K562 (cell line): ENCODE data around the gene TEX9. TPM values are rescaled to one million over a fixed set of nuclear protein-coding genes. Genes with fewer than 3 reads are reported as not detected.

ENCODE experiments used
- BRF1 ChIP-seq: IDR thresholded peaks from 3 replicates; pipeline ENCODE4 v1.6.1; 2011; ENCODE audit warnings: borderline replicate concordance, mild to moderate bottlenecking; ENCODE audit not compliant: insufficient read length; ENCODE audit errors: extremely low read depth
- CCNT2 ChIP-seq: IDR thresholded peaks from 2 replicates; pipeline ENCODE4 v1.6.1; 2011; ENCODE audit warnings: borderline replicate concordance, low read depth, mild to moderate bottlenecking, moderate library complexity, mixed read lengths, low read length; ENCODE audit not compliant: insufficient read length; ENCODE audit errors: extremely low read depth
- CEBPG ChIP-seq, 3 experiments: fragments of 200-800 bp in 1 of 3; sonication (Bioruptor generic) in 1 of 3; sonication (generic) in 1 of 3; formaldehyde crosslinking in 1 of 3; IDR thresholded peaks in 2 of 3; conservative IDR thresholded peaks in 1 of 3; 2 replicates each; pipeline versions ENCODE4 v1.6.1 to v1.8.0; 2016 to 2022; ENCODE audit warnings: missing compliant biosample characterization in 2 of 3, missing genetic modification characterization in 2 of 3, mild to moderate bottlenecking in 1 of 3, missing genetic modification reagents in 1 of 3
- CREM ChIP-seq: IDR thresholded peaks from 2 replicates; pipeline ENCODE4 v1.6.1; 2014; ENCODE audit warnings: antibody characterized with exemption, low read depth
- GABPB2 ChIP-seq: fragments of 250-450 bp; sonication (Bioruptor Pico); conservative IDR thresholded peaks from 2 replicates; pipeline ENCODE4 v1.5.1; 2021; ENCODE audit warnings: mild to moderate bottlenecking
- HES1 ChIP-seq: fragments of 450-650 bp; IDR thresholded peaks from 2 replicates; pipeline ENCODE4 v1.6.1; 2016; ENCODE audit warnings: low read depth, mild to moderate bottlenecking, moderate library complexity
- JUNB ChIP-seq: fragments of 450-650 bp; formaldehyde crosslinking; conservative IDR thresholded peaks from 2 replicates; pipeline ENCODE4 v1.4.0; 2020; ENCODE audit warnings: mild to moderate bottlenecking
- NFIX ChIP-seq: fragments of 250-450 bp; sonication (Bioruptor Pico); IDR thresholded peaks from 2 replicates; pipeline ENCODE4 v1.4.0; 2020; ENCODE audit warnings: low read depth, mild to moderate bottlenecking, moderate library complexity
- NR2F6 ChIP-seq: fragments of 450-650 bp; formaldehyde crosslinking; IDR thresholded peaks from 2 replicates; pipeline ENCODE4 v1.4.0; 2020; ENCODE audit warnings: mild to moderate bottlenecking
- RBM14 ChIP-seq: fragments of 200-400 bp; formaldehyde crosslinking; IDR thresholded peaks from 2 replicates; pipeline ENCODE4 v1.6.1; 2018; ENCODE audit warnings: low read depth, mild to moderate bottlenecking, low read length, moderate library complexity, borderline replicate concordance; ENCODE audit not compliant: insufficient read depth
- SMAD3 ChIP-seq: fragments of 450-650 bp; formaldehyde crosslinking; conservative IDR thresholded peaks from 2 replicates; pipeline ENCODE4 v1.4.0; 2020; ENCODE audit warnings: mild to moderate bottlenecking
- SPI1 ChIP-seq: IDR thresholded peaks from 2 replicates; pipeline ENCODE4 v1.6.1; 2011; ENCODE audit warnings: low read depth, low read length, control low read depth, borderline replicate concordance
- STAT5B ChIP-seq: fragments of 250-450 bp; sonication (Bioruptor Pico); IDR thresholded peaks from 2 replicates; pipeline ENCODE4 v1.8.0; 2021; ENCODE audit warnings: mild to moderate bottlenecking, inconsistent platforms
- TBL1XR1 ChIP-seq, 2 experiments: IDR thresholded peaks; 2 replicates each; pipeline ENCODE4 v1.6.1; 2012; ENCODE audit warnings: improper control_type of control experiment in 2 of 2, low read length in 2 of 2, mild to moderate bottlenecking in 1 of 2
- ZNF212 ChIP-seq: fragments of 450-650 bp; formaldehyde crosslinking; IDR thresholded peaks from 2 replicates; pipeline ENCODE4 v1.4.0; 2020; ENCODE audit warnings: mild to moderate bottlenecking
- polyA plus RNA-seq, 8 experiments: library from polyadenylated mRNA; depleted of rRNA in 4 of 8; stranded (reverse) in 5 of 8; unstranded in 3 of 8; fragments of >200 nt; fragmentation: Nextera tagmentation in 2 of 8; fragmentation: Illumina TruSeq in 1 of 8; extraction: Ambion mirVana in 2 of 8; extraction: Trizol in 1 of 8; gene quantifications; 2 replicates each; pipeline versions ENCODE4 v1.2.1 to v1.2.3, GENCODE V29; 2011 to 2014; ENCODE audit warnings: inconsistent platforms in 1 of 8, missing spikeins in 1 of 8
- total RNA-seq, 7 experiments: library from RNA; depleted of rRNA in 6 of 7; stranded (reverse); fragments of >200 nt in 6 of 7; fragmentation: Illumina TruSeq in 2 of 7; extraction: Trizol in 2 of 7; gene quantifications; 2 replicates each; pipeline versions ENCODE4 v1.2.1 to v1.2.3, GENCODE V29; 2011 to 2021; ENCODE audit warnings: low replicate concordance in 1 of 7
- TF ChIP-seq, protein P1 (sequence below): sonication (generic); formaldehyde crosslinking; IDR thresholded peaks from 2 replicates; pipeline ENCODE4 v1.8.0; 2023; ENCODE audit warnings: mild to moderate bottlenecking, missing genetic modification reagents
- TF ChIP-seq, protein P2 (sequence below): fragments of 250-450 bp; sonication (Bioruptor Pico); IDR thresholded peaks from 2 replicates; pipeline ENCODE4 v1.4.0; 2020
- TF ChIP-seq, protein P3 (sequence below), 2 experiments: fragments of 200-800 bp in 1 of 2; sonication (Bioruptor generic) in 1 of 2; sonication (generic) in 1 of 2; formaldehyde crosslinking in 1 of 2; IDR thresholded peaks in 1 of 2; conservative IDR thresholded peaks in 1 of 2; 2 replicates each; pipeline versions ENCODE4 v1.5.0 to v1.6.1; 2016 to 2020; ENCODE audit warnings: missing compliant biosample characterization in 1 of 2, missing genetic modification characterization in 1 of 2, missing genetic modification reagents in 1 of 2

Gene TEX9
- total and polyA plus RNA-seq, 9 of the 15 experiments (the other 6 are each of a cell fraction or from before 2014, with no cell fraction given) = 0.93 to 3.6 (median 2.4) TPM

DNA sequence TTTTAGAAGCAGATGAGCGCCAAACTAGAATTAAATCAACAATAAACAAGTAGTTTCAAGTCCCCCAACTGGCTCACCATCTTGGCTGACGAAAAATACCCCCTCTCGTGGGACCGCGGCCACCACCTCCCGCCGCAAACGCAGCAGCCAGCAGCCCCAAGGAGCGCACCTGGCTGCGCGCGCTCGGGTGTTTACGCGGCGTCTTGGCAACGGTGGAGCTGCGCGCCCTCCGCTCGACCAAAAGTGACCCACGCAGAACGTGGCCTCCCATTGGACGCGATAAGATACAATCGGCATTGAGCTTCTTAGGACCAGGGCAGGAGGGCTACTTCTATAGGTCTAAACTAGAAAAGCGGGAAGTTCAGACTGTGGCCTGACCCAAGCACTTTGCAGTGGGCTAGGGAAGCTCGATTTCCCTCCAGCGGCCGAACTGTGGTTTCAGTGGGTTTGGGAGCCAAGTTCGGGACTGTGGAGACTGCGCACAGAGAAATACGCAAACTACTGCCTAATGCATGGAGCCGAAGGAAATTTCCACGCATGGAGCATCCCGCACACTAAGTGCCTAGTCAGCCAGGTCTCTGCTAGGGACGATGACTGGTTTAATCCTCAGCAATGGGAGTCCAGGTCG lies 99.8 kb downstream of the TEX9 start, which contains the start of gene MNS1 (continued):
- TF ChIP-seq, protein P1, sequence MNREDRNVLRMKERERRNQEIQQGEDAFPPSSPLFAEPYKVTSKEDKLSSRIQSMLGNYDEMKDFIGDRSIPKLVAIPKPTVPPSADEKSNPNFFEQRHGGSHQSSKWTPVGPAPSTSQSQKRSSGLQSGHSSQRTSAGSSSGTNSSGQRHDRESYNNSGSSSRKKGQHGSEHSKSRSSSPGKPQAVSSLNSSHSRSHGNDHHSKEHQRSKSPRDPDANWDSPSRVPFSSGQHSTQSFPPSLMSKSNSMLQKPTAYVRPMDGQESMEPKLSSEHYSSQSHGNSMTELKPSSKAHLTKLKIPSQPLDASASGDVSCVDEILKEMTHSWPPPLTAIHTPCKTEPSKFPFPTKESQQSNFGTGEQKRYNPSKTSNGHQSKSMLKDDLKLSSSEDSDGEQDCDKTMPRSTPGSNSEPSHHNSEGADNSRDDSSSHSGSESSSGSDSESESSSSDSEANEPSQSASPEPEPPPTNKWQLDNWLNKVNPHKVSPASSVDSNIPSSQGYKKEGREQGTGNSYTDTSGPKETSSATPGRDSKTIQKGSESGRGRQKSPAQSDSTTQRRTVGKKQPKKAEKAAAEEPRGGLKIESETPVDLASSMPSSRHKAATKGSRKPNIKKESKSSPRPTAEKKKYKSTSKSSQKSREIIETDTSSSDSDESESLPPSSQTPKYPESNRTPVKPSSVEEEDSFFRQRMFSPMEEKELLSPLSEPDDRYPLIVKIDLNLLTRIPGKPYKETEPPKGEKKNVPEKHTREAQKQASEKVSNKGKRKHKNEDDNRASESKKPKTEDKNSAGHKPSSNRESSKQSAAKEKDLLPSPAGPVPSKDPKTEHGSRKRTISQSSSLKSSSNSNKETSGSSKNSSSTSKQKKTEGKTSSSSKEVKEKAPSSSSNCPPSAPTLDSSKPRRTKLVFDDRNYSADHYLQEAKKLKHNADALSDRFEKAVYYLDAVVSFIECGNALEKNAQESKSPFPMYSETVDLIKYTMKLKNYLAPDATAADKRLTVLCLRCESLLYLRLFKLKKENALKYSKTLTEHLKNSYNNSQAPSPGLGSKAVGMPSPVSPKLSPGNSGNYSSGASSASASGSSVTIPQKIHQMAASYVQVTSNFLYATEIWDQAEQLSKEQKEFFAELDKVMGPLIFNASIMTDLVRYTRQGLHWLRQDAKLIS (CRISPR knock-in tag) = no peak
- TF ChIP-seq NR2F6 (CRISPR knock-in tag) = no peak
- no peak for TF ChIP-seq BRF1
- no peak for TF ChIP-seq TBL1XR1 (IDR thresholded peaks at IDR 0.05; ENCODE audit: low read length in 2 of 2)
- no peak for TF ChIP-seq HES1
- no peak for TF ChIP-seq RBM14
- TF ChIP-seq NFIX (CRISPR knock-in tag) = no peak
- TF ChIP-seq CREM = peak; percentile 46; the same call in 1 of the 2 replicates
- no peak for TF ChIP-seq SPI1
- TF ChIP-seq, protein P2, sequence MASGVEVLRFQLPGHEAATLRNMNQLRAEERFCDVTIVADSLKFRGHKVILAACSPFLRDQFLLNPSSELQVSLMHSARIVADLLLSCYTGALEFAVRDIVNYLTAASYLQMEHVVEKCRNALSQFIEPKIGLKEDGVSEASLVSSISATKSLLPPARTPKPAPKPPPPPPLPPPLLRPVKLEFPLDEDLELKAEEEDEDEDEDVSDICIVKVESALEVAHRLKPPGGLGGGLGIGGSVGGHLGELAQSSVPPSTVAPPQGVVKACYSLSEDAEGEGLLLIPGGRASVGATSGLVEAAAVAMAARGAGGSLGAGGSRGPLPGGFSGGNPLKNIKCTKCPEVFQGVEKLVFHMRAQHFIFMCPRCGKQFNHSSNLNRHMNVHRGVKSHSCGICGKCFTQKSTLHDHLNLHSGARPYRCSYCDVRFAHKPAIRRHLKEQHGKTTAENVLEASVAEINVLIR (CRISPR knock-in tag) = no peak
- TF ChIP-seq ZNF212 (CRISPR knock-in tag) = no peak
- TF ChIP-seq, protein P3, sequence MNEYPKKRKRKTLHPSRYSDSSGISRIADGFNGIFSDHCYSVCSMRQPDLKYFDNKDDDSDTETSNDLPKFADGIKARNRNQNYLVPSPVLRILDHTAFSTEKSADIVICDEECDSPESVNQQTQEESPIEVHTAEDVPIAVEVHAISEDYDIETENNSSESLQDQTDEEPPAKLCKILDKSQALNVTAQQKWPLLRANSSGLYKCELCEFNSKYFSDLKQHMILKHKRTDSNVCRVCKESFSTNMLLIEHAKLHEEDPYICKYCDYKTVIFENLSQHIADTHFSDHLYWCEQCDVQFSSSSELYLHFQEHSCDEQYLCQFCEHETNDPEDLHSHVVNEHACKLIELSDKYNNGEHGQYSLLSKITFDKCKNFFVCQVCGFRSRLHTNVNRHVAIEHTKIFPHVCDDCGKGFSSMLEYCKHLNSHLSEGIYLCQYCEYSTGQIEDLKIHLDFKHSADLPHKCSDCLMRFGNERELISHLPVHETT (CRISPR knock-in tag; conservative IDR thresholded peaks at IDR 0.05 in 1 of 2, IDR thresholded peaks at IDR 0.05 in 1 of 2) = 0 out of 4 replicates have a peak, but pooled peaks of 1 of the 2 experiments have one; percentile 29
- no peak for TF ChIP-seq SMAD3 (CRISPR knock-in tag)
- TF ChIP-seq STAT5B (CRISPR knock-in tag) = no peak
- no peak for TF ChIP-seq GABPB2 (CRISPR knock-in tag)
- no peak for TF ChIP-seq CEBPG (CRISPR knock-in tag; IDR thresholded peaks at IDR 0.05)
- no peak for TF ChIP-seq CEBPG (tag; conservative IDR thresholded peaks at IDR 0.05 in 1 of 2, IDR thresholded peaks at IDR 0.05 in 1 of 2)
- no peak for TF ChIP-seq CCNT2
- TF ChIP-seq JUNB (CRISPR knock-in tag) = no peak
